ENCODE measurements around the gene CACNA1B.
"Not testable (repeated sequence)": the region's sequence is repeated elsewhere in the genome, so short reads cannot be mapped to it uniquely, and the experiment has no call there.

The CACNA1B gene

GRCh38 chr9:138143491-138143890, 265.9 kb downstream of the CACNA1B start:
- DNase-seq (ENCODE audit: low read depth), result not testable (repeated sequence)

- DNase-seq (ENCODE audit: low read depth), result peak; percentile 16
These were observed 270.0 kb downstream of the CACNA1B start for GRCh38 chr9:138147556-138147955.

GRCh38 chr9:138149672-138150656, 272.4 kb downstream of the CACNA1B start:
- DNase-seq (ENCODE audit: low read depth), result not testable (repeated sequence)

GRCh38 chr9:138155788-138156187, 278.2 kb downstream of the CACNA1B start:
- not testable (repeated sequence) for DNase-seq (ENCODE audit: low read depth)

GRCh38 chr9:138166793-138167192, 289.2 kb downstream of the CACNA1B start:
- DNase-seq (ENCODE audit: low read depth), result not testable (repeated sequence)
